Epithelial cell of proximal tubule (primary cell): Measurements from ENCODE around the gene SLC25A34. TPM values are rescaled to one million over a fixed set of nuclear protein-coding genes. Genes with fewer than 3 reads are reported as not detected.

ENCODE experiments used
- DNase-seq: peaks from one replicate; pipeline ENCODE4 v3.0.0-alpha.2; 2011; ENCODE audit warnings: low read depth
- H3K4me3 ChIP-seq: 2 replicates; pipeline ENCODE4 v1.5.1; 2011; ENCODE audit warnings: low read depth, mild to moderate bottlenecking, low read length
- total RNA-seq: library from RNA; depleted of rRNA; stranded (reverse); fragments of >200 nt; gene quantifications from 2 replicates; pipeline ENCODE4 v1.2.3, GENCODE V29; 2015
- TF ChIP-seq, protein P1 (sequence below): conservative IDR thresholded peaks from 2 replicates; pipeline ENCODE4 v1.5.1; 2012; ENCODE audit warnings: low read depth, mild to moderate bottlenecking, low read length

SLC25A34 gene
- total RNA-seq, 1 donor from 2014 or later, result 0.75 TPM

DNA sequence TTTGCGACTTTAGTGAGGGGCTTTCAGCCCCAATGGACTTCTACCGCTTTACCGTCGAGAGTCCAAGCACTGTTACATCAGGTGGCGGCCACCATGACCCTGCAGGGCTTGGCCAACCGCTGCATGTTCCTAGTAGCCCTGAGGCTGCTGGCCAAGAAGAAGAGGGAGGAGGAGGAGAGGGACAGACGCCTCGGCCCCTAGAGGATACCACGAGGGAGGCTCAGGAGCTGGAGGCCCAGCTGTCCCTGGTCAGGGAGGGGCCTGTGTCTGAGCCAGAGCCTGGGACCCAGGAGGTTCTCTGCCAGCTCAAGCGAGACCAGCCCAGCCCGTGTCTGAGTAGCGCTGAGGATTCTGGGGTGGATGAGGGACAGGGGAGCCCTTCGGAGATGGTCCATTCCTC, 8.6 kb upstream of the SLC25A34 start:
- H3K4me3 ChIP-seq, result no peak overlapping the region
- DNase-seq, result no peak
- TF ChIP-seq, protein P1, sequence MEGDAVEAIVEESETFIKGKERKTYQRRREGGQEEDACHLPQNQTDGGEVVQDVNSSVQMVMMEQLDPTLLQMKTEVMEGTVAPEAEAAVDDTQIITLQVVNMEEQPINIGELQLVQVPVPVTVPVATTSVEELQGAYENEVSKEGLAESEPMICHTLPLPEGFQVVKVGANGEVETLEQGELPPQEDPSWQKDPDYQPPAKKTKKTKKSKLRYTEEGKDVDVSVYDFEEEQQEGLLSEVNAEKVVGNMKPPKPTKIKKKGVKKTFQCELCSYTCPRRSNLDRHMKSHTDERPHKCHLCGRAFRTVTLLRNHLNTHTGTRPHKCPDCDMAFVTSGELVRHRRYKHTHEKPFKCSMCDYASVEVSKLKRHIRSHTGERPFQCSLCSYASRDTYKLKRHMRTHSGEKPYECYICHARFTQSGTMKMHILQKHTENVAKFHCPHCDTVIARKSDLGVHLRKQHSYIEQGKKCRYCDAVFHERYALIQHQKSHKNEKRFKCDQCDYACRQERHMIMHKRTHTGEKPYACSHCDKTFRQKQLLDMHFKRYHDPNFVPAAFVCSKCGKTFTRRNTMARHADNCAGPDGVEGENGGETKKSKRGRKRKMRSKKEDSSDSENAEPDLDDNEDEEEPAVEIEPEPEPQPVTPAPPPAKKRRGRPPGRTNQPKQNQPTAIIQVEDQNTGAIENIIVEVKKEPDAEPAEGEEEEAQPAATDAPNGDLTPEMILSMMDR, result no peak

DNA sequence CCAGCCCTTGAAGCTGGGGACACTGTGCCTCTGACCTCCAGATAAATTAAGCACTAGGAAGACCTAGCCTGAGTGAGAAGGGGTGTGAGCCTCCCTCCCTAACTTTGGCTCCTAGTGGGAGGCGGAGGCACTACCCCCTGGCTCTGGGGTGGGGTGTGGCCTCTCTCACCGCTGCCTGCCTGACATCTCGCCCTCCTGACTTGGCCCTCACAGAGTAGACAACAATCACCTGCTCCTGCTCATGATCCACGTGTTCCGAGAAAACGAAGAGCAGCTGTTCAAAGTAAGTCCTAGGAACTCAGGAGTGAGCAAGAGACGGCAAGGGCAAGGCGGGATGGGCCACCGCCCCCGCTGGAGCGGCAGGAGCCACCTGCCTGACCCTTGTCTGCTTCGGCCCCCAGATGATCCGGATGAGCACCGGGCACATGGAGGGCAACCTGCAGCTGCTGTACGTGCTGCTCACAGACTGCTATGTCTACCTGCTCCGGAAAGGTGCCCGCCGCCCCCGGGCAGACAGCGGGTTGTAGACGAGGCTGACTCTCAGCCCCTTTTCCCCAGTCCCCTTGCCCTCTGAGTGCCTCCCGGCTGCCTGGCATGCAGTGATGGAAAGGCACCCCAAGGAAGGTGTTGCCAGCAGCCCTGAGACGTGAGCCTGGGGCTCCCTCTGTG, 8.1 kb upstream of the SLC25A34 start:
- TF ChIP-seq, protein P1, result no peak
- DNase-seq, result no peak
- no peak overlapping the region for H3K4me3 ChIP-seq

GRCh38 chr1:15728937-15729657, 7.0 kb upstream of the SLC25A34 start:
- H3K4me3 ChIP-seq, result no peak overlapping the region
- DNase-seq, result no peak
- TF ChIP-seq, protein P1, result no peak

DNA sequence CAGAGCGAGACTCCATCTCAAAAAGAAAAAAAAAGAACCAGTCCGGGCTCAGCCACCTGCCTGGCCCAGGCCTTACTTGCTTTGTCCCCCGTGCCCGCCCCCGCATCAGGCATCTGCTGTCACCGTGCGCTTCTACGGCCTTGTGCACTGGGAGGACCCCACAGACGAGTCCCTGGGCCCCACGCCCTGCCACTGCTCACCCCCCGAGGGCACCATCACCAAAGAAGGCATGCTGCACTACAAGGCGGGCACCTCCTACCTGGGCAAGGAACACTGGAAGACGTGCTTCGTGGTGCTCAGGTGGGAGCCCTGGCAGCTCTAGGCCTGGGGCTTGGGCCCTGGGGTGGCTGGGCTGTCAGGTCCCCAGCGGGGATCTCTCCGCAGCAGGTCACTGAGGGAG, 5.6 kb upstream of the SLC25A34 start:
- no peak for DNase-seq

DNA sequence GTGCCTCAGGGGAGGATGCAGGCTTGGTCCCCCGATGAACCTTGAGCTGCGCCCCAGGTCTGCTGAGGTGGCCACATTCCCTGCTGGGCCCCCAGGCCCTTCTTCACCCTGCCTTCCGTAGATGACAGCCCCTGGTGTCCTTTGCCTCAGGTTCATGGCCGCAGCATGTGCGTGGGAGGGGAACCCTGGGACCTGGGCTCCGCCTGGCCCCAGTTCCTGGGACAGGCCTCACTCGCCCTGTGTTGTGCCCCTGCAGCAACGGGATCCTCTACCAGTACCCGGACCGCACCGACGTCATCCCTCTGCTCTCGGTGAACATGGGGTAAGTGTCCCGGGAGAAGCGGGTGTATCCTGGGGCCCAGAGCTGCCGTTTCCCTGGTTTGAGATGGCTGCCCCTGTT, 5.1 kb upstream of the SLC25A34 start:
- TF ChIP-seq, protein P1, result no peak
- H3K4me3 ChIP-seq, result no peak overlapping the region
- no peak for DNase-seq

More for the DNA sequence above, 5.6 kb upstream of the SLC25A34 start:
- H3K4me3 ChIP-seq, result no peak overlapping the region
- TF ChIP-seq, protein P1, result no peak

DNA sequence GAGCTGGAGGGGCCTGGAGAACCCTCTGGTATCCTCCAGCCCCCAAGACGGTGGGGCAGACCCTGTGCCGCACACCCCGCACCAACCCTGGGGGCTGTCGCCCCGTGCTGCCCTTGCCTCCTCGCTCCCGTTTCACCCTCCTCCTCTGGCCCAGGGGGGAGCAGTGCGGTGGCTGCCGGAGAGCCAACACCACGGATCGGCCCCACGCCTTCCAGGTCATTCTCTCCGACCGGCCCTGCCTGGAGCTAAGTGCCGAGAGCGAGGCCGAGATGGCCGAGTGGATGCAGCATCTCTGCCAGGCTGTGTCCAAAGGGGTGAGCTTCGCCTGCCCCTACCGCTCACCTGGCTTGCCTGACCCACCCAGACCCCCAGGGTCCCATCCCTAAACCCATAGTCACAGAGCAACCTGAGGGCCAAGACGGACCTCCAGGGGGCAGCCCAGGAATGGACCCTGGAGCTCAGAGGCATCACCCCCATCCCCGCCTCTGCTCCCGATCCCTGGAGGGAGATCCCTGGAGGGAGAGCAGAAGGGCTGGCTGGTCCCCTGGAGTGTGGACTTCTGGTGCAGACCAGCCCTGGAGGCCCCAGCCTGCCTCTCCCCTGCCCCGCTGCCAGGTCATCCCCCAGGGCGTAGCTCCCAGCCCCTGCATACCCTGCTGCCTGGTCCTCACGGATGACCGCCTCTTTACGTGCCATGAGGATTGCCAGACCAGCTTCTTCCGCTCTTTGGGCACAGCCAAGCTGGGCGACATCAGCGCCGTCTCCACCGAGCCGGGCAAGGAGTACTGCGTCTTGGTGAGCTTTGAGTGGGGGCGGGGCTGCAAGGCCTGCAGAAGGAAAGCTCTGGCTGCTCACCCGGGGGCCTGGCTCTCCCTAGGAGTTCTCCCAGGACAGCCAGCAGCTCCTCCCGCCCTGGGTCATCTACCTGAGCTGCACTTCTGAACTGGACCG, 4.0 kb upstream of the SLC25A34 start:
- DNase-seq, result no peak
- no peak overlapping the region for H3K4me3 ChIP-seq
- TF ChIP-seq, protein P1, result no peak
